HepG2 (cell line): ENCODE results near the gene ANTKMT. TPM values are rescaled to one million over a fixed set of nuclear protein-coding genes. Genes with fewer than 3 reads are reported as not detected.

Experiments used
- ATAC-seq: fragments of 200-7000 bp; cut with Tn5 transposase; 3 replicates; pipeline ENCODE4 v1.9.1; 2020; ENCODE audit warnings: mild to moderate bottlenecking, moderate library complexity
- BruUV-seq: library from RNA; stranded (reverse); fragments of 400-500 nt; replicated peaks from 2 replicates; lab custom pipeline; 2021; lab: Mats Ljungman, UMichigan
- CTCF ChIA-PET: fragments of 300-600 bp; formaldehyde crosslinking; extraction: SDS; loops from one replicate; lab custom pipeline; 2021; ENCODE audit warnings: low total read pairs, inconsistent platforms, low intra/inter-chr PET ratio; lab: Yijun Ruan, JAX
- POLR2A ChIA-PET: fragments of 350-600 bp; sonication (Branson Sonifier 250); formaldehyde crosslinking; loops from one replicate; lab custom pipeline; 2020; ENCODE audit warnings: antibody characterized with exemption, inconsistent platforms; lab: Yijun Ruan, JAX
- DNase-seq: peaks from one replicate; pipeline ENCODE4 v3.0.0-alpha.2; 2015; ENCODE audit warnings: low spot score
- FAIRE-seq: peaks from 3 replicates; lab custom pipeline; 2011; peaks lifted over from hg19 to GRCh38; lab: Jason Lieb, UNC
- H2AFZ ChIP-seq: one replicate; pipeline ENCODE4 v1.6.1; 2011; ENCODE audit warnings: low read length, inconsistent platforms
- H3K27ac ChIP-seq: fragments of 300-600 bp; 3 replicates; pipeline ENCODE4 v1.8.0; 2011; ENCODE audit warnings: mixed run types, mild to moderate bottlenecking, mixed read lengths, low read length, inconsistent platforms; ENCODE audit not compliant: insufficient read depth; ENCODE audit errors: extremely low read length
- H3K27me3 ChIP-seq, 2 experiments: fragments of 200-600 bp in 1 of 2; 2 replicates in 1 of 2; 3 replicates in 1 of 2; pipeline versions ENCODE4 v1.6.0 to v1.8.0; 2011; ENCODE audit warnings: low read length in 2 of 2, mild to moderate bottlenecking in 2 of 2, moderate library complexity in 2 of 2, inconsistent platforms in 1 of 2; ENCODE audit not compliant: insufficient read depth in 2 of 2, control insufficient read depth in 1 of 2
- H3K36me3 ChIP-seq, 2 experiments: fragments of 200-600 bp in 1 of 2; replicated peaks in 1 of 2; 2 replicates in 1 of 2; 3 replicates in 1 of 2; pipeline versions ENCODE4 v1.5.1 to v1.8.0; 2011; ENCODE audit warnings: low read length in 2 of 2, inconsistent platforms in 1 of 2; ENCODE audit not compliant: insufficient read depth in 2 of 2, control insufficient read depth in 1 of 2
- H3K4me1 ChIP-seq: 2 replicates; pipeline ENCODE4 v1.5.1; 2012; ENCODE audit warnings: low read length, inconsistent platforms; ENCODE audit not compliant: insufficient read depth
- H3K4me2 ChIP-seq: 2 replicates; pipeline ENCODE4 v1.6.0; 2011; ENCODE audit warnings: low read depth, low read length, inconsistent platforms
- H3K4me3 ChIP-seq, 3 experiments: fragments of 200-600 bp in 1 of 3; sonication (generic), shearing (Covaris generic) in 1 of 3; replicated peaks in 1 of 3; 2 replicates each; pipeline ENCODE4 v1.5.1; 2011 to 2016; ENCODE audit warnings: low read length in 3 of 3, inconsistent platforms in 2 of 3, low read depth in 2 of 3, mild to moderate bottlenecking in 2 of 3, control low read depth in 1 of 3, mixed read lengths in 1 of 3; ENCODE audit not compliant: insufficient read depth in 1 of 3
- H3K79me2 ChIP-seq: one replicate; pipeline ENCODE4 v1.6.1; 2011; ENCODE audit warnings: low read length, inconsistent platforms; ENCODE audit not compliant: insufficient read depth
- H3K9ac ChIP-seq: 2 replicates; pipeline ENCODE4 v1.6.0; 2011; ENCODE audit warnings: mild to moderate bottlenecking, low read depth, low read length, inconsistent platforms; ENCODE audit not compliant: insufficient read depth
- H3K9me3 ChIP-seq: 2 replicates; pipeline ENCODE4 v1.5.1; 2012; ENCODE audit warnings: mild to moderate bottlenecking, low read length
- H4K20me1 ChIP-seq: 2 replicates; pipeline ENCODE4 v1.6.0; 2011; ENCODE audit warnings: inconsistent platforms, mild to moderate bottlenecking, low read length, moderate library complexity; ENCODE audit not compliant: insufficient read depth
- AGO1 ChIP-seq: fragments of 200-400 bp; formaldehyde crosslinking; IDR thresholded peaks from 2 replicates; pipeline ENCODE4 v1.6.1; 2017; ENCODE audit warnings: mild to moderate bottlenecking, low read depth, low read length, moderate library complexity; ENCODE audit not compliant: poor library complexity, severe bottlenecking
- AGO2 ChIP-seq: fragments of 200-400 bp; formaldehyde crosslinking; optimal IDR thresholded peaks from 2 replicates; pipeline ENCODE3; 2017; ENCODE audit warnings: mild to moderate bottlenecking, low read depth, low read length, moderate library complexity
- HNRNPL ChIP-seq: fragments of 200-400 bp; formaldehyde crosslinking; IDR thresholded peaks from 2 replicates; pipeline ENCODE4 v1.6.1; 2017; ENCODE audit warnings: mild to moderate bottlenecking, low read depth, low read length
- RBFOX2 ChIP-seq: fragments of 200-400 bp; formaldehyde crosslinking; IDR thresholded peaks from 2 replicates; pipeline ENCODE4 v1.6.1; 2017; ENCODE audit warnings: low read depth, mild to moderate bottlenecking, low read length
- SIX1 ChIP-seq: sonication (generic); formaldehyde crosslinking; IDR thresholded peaks from 2 replicates; pipeline ENCODE4 v1.4.0; 2020; ENCODE audit warnings: missing genetic modification reagents, borderline replicate concordance
- SMAD1 ChIP-seq: sonication (generic); formaldehyde crosslinking; IDR thresholded peaks from 2 replicates; pipeline ENCODE4 v1.4.0; 2020; ENCODE audit warnings: missing genetic modification reagents, low read depth, mild to moderate bottlenecking, borderline replicate concordance
- THYN1 ChIP-seq: sonication (generic); formaldehyde crosslinking; IDR thresholded peaks from 2 replicates; pipeline ENCODE4 v1.8.1; 2023; ENCODE audit warnings: low read depth, mild to moderate bottlenecking, moderate library complexity, missing genetic modification reagents, borderline replicate concordance
- ZFP91 ChIP-seq: sonication (generic); formaldehyde crosslinking; IDR thresholded peaks from 2 replicates; pipeline ENCODE4 v1.9.0; 2022; ENCODE audit warnings: missing genetic modification reagents, mild to moderate bottlenecking, borderline replicate concordance
- ZNF160 ChIP-seq: sonication (generic); formaldehyde crosslinking; IDR thresholded peaks from 2 replicates; pipeline ENCODE4 v1.8.0; 2022; ENCODE audit warnings: mild to moderate bottlenecking, inconsistent platforms, missing genetic modification reagents
- ZNF383 ChIP-seq: sonication (generic); formaldehyde crosslinking; IDR thresholded peaks from 2 replicates; pipeline ENCODE4 v1.4.0; 2020; ENCODE audit warnings: missing genetic modification reagents, mild to moderate bottlenecking, borderline replicate concordance
- WGBS: methylation state at CpG from one replicate; pipeline ENCODE4 v1.1.6; 2017; ENCODE audit warnings: low lambda C conversion rate; 5-methylcytosine and 5-hydroxymethylcytosine counted together
- in situ Hi-C: cut with HindIII; loops from 2 replicates; pipeline ENCODE4 v1.10.0; 2017; ENCODE audit warnings: low pct_unique_long_range_greater_than_20kb; ENCODE audit not compliant: extremely low pct_ligation_motif_present
- intact Hi-C: fragments of 100-400 bp; cut with micrococcal nuclease; formaldehyde crosslinking; loops from one replicate; pipeline ENCODE4 v1.10.0; 2022; ENCODE audit not compliant: unreplicated experiment
- polyA plus RNA-seq, 8 experiments: library from polyadenylated mRNA; depleted of rRNA in 3 of 8; stranded (reverse) in 7 of 8; unstranded in 1 of 8; fragments of >200 nt; fragmentation: Illumina TruSeq in 4 of 8; extraction: Trizol in 4 of 8; gene quantifications; 2 replicates each; pipeline versions ENCODE4 v1.2.1 to v1.2.3, GENCODE V29; 2011 to 2016; ENCODE audit warnings: low read depth in 4 of 8, missing spikeins in 1 of 8, mixed read lengths in 1 of 8; ENCODE audit not compliant: insufficient read depth in 1 of 8
- total RNA-seq, 5 experiments: library from RNA; depleted of rRNA; stranded (reverse); fragments of >200 nt; fragmentation: Illumina TruSeq; extraction: Trizol; gene quantifications; 2 replicates each; pipeline ENCODE4 v1.2.3, GENCODE V29; 2016; ENCODE audit warnings: low read depth in 1 of 5

The ANTKMT gene
- total and polyA plus RNA-seq, 2 of the 13 experiments (the other 11 are each of a cell fraction or from before 2014, with no cell fraction given): 7.5 to 47.8 TPM

GRCh38 chr16:673399-673991 lies 47.5 kb upstream of the ANTKMT start:
- TF ChIP-seq HNRNPL (0 out of 2 replicates have a peak, but pooled peaks have one; percentile 33), AGO1 (peak; percentile 67), THYN1 (CRISPR knock-in tag) (no peak), ZFP91 (CRISPR knock-in tag) (no peak), SIX1 (CRISPR knock-in tag) (no peak), AGO2 (peak; percentile 52), ZNF160 (CRISPR knock-in tag) (no peak), RBFOX2 (peak; percentile 57; the same call in 1 of the 2 replicates), ZNF383 (CRISPR knock-in tag) (no peak), SMAD1 (CRISPR knock-in tag) (no peak)
- 100% methylated on average over 2 of the region's 18 CpGs for WGBS
- Histone ChIP-seq H3K4me3 (no peak overlapping the region), H3K27me3 (no peaks in the 10 kb centered on the region), H3K36me3 (peaks cover 22 to 42% of the 10 kb centered on the region in 2 experiments; a peak in 4 of 5 replicates), H3K79me2 (peaks cover 13% of the 10 kb centered on the region), H2AFZ (no peak overlapping the region), H4K20me1 (no peaks in the 10 kb centered on the region), H3K9ac (no peak overlapping the region), H3K27ac (no peak overlapping the region), H3K4me2 (no peak overlapping the region), H3K9me3 (no peaks in the 10 kb centered on the region), H3K4me1 (peaks cover 35% of the 10 kb centered on the region)
- no peak for FAIRE-seq
- intact Hi-C loops (no loop called here), in situ Hi-C loops (no loop called here)
- no peak for ATAC-seq
- BruUV-seq: TSS peak; percentile 17
- ChIA-PET CTCF (no interaction called here), POLR2A (no interaction called here)
- no peak for DNase-seq
